ENCODE measurements around the gene C4BPB. TPM values are rescaled to one million over a fixed set of nuclear protein-coding genes. Genes with fewer than 3 reads are reported as not detected.

C4BPB gene
- total RNA-seq, 3 donors from 2014 or later: 4.4 to 20.0 (median 7.2) TPM

- H3K9me3 ChIP-seq: no peaks in the 10 kb centered on the region
- H3K36me3 ChIP-seq (ENCODE audit: low read depth): no peaks in the 10 kb centered on the region
- peaks cover 5% of the 10 kb centered on the region for H3K4me1 ChIP-seq (ENCODE audit: low read depth)
- no peak for ATAC-seq
- no peak for DNase-seq
- no peak overlapping the region for H3K4me3 ChIP-seq
- TF ChIP-seq CTCF (IDR thresholded peaks at IDR 0.05): no peak
- intact Hi-C loops (cut with DNase I, micrococcal nuclease): no loop called here
Measured at GRCh38 chr1:207076181-207076955, 12.3 kb upstream of the C4BPB start.

GRCh38 chr1:207077012-207077411 lies 11.6 kb upstream of the C4BPB start:
- Histone ChIP-seq H3K4me3 (no peak overlapping the region), H3K4me1 (ENCODE audit: low read depth) (peaks cover 5% of the 10 kb centered on the region), H3K9me3 (no peaks in the 10 kb centered on the region), H3K36me3 (ENCODE audit: low read depth) (no peaks in the 10 kb centered on the region)
- no peak for TF ChIP-seq CTCF (IDR thresholded peaks at IDR 0.05)
- intact Hi-C loops (cut with DNase I, micrococcal nuclease): no loop called here
- no peak for DNase-seq
- no peak for ATAC-seq

GRCh38 chr1:207077470-207078377 lies 10.9 kb upstream of the C4BPB start:
- Histone ChIP-seq H3K9me3 (no peaks in the 10 kb centered on the region), H3K36me3 (ENCODE audit: low read depth) (no peaks in the 10 kb centered on the region), H3K4me1 (ENCODE audit: low read depth) (peaks cover 5% of the 10 kb centered on the region), H3K4me3 (no peak overlapping the region)
- ATAC-seq (peak; percentile 97), DNase-seq (peak in 1 of 3 donors; percentile 87)
- TF ChIP-seq CTCF (IDR thresholded peaks at IDR 0.05): peak; percentile 80
- intact Hi-C loops (cut with DNase I, micrococcal nuclease): no loop called here

- Histone ChIP-seq H3K36me3 (ENCODE audit: low read depth) (no peaks in the 10 kb centered on the region), H3K4me3 (no peak overlapping the region), H3K9me3 (no peaks in the 10 kb centered on the region), H3K4me1 (ENCODE audit: low read depth) (peaks cover 5% of the 10 kb centered on the region)
- ATAC-seq: no peak
- TF ChIP-seq CTCF (IDR thresholded peaks at IDR 0.05): no peak
- no peak for DNase-seq
- intact Hi-C loops (cut with DNase I, micrococcal nuclease): no loop called here
Measured at GRCh38 chr1:207078578-207079132, 10.0 kb upstream of the C4BPB start.

- Histone ChIP-seq H3K4me1 (ENCODE audit: low read depth) (peaks cover 5% of the 10 kb centered on the region), H3K36me3 (ENCODE audit: low read depth) (no peaks in the 10 kb centered on the region), H3K4me3 (no peak overlapping the region), H3K9me3 (no peaks in the 10 kb centered on the region)
- DNase-seq (no peak), ATAC-seq (no peak)
- intact Hi-C loops (cut with DNase I, micrococcal nuclease): loop anchor here in 1 of 2 donors (5.0 kb wide), 1 partner anchor 418 kb away; the partner anchor contains the start of gene CR1
- TF ChIP-seq CTCF (IDR thresholded peaks at IDR 0.05): no peak
Measured at GRCh38 chr1:207079706-207080241, 8.9 kb upstream of the C4BPB start.

Measured in mucosa of descending colon (tissue), 3 donors.